Peyer's patch (tissue), 4 donors: ENCODE measurements around the gene BCAR1. TPM values are rescaled to one million over a fixed set of nuclear protein-coding genes. Genes with fewer than 3 reads are reported as not detected.

ENCODE experiments used
- DNase-seq, 3 donors: peaks; one replicate each; pipeline ENCODE4 v3.0.0-alpha.2; 2017 to 2019
- H3K27ac ChIP-seq, 4 donors: fragments of 200-600 bp; sonication (generic); one replicate each; pipeline ENCODE4 v1.5.1; 2016 to 2019
- H3K27me3 ChIP-seq, 2 donors: fragments of 200-600 bp; sonication (generic); one replicate each; pipeline ENCODE4 v1.5.1; 2019
- H3K36me3 ChIP-seq, 3 donors: fragments of 200-600 bp; sonication (generic); one replicate each; pipeline ENCODE4 v1.5.1; 2016 to 2019
- H3K4me1 ChIP-seq, 4 donors: fragments of 200-600 bp; sonication (generic); one replicate each; pipeline ENCODE4 v1.5.1; 2016 to 2019
- H3K4me3 ChIP-seq, 4 donors: fragments of 200-600 bp; sonication (generic); 1 replicate in 3 of 4; 2 replicates in 1 of 4; pipeline ENCODE4 v1.5.1; 2016 to 2019; ENCODE audit warnings: mild to moderate bottlenecking in 1 of 4
- H3K9me3 ChIP-seq, 4 donors: fragments of 200-600 bp; sonication (generic); one replicate each; pipeline ENCODE4 v1.5.1; 2016 to 2019; ENCODE audit warnings: mild to moderate bottlenecking in 1 of 4
- POLR2A ChIP-seq, 2 donors: fragments of 450-650 bp; IDR thresholded peaks; one replicate each; pipeline ENCODE4 v1.5.1; 2017; ENCODE audit warnings: antibody characterized with exemption in 2 of 2, mild to moderate bottlenecking in 2 of 2, moderate library complexity in 2 of 2
- total RNA-seq, 4 donors: library from RNA; depleted of rRNA; stranded (reverse); fragments of >200 nt; gene quantifications; one replicate each; pipeline ENCODE4 v1.1.0, GENCODE V29; 2016
- TF ChIP-seq, protein P1 (sequence below), 6 experiments: fragments of 450-650 bp in 4 of 6; fragments of 200-600 bp in 2 of 6; sonication (generic) in 1 of 6; IDR thresholded peaks; one replicate each; pipeline ENCODE4 v1.5.1; 2017 to 2019; ENCODE audit warnings: antibody characterized with exemption in 6 of 6, mild to moderate bottlenecking in 3 of 6, moderate library complexity in 1 of 6

Gene BCAR1
- total RNA-seq, 4 donors from 2014 or later: 77.6 to 251 (median 206) TPM

DNA sequence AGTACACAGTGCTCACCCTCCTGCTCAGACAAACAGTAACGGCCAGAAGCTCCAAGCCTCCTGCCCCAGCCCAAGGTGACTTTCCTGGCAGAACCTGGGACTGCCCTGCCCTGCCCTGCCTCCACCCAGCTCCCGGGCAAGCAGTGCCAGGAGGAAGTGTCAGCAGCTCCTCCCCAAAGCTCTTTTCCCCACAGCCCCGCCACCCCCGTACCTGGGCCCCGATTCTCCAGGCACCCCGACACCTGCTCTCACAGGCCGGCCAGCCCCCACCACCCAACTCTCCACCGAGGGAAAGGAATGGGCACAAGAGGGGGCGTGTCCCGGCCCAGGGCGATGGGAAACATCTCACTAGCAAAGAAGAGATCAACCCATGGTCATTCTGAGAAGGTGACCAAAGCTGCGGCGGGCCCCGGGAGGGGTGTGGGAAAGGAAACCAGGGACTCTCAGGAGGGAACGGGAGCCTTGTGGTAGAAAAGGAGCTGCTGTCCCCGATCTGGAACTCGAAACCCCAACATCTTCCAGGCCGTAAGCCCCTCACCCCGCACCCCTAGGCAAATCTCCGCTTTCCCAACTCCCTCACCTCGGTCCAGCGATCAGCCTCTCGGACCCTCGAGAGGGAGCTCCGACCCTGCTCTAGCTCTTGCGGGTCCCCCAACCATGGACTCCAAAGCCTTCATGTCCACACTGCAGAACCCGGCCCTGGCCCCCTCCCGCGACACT lies 1.2 kb downstream of the BCAR1 start:
- Histone ChIP-seq H3K27ac (peak overlapping the region; percentile 55 to 97 (median 94)), H3K36me3 (peaks cover 0 to 4% (median 0%) of the 10 kb centered on the region in 3 donors), H3K27me3 (no peaks in the 10 kb centered on the region), H3K4me1 (peaks cover 11 to 71% (median 12%) of the 10 kb centered on the region in 4 donors), H3K4me3 (peak overlapping the region; percentile 44 to 88 (median 70)), H3K9me3 (no peaks in the 10 kb centered on the region)
- peak; percentile 36 to 61 for TF ChIP-seq POLR2A (IDR thresholded peaks at IDR 0.05)
- TF ChIP-seq, protein P1, sequence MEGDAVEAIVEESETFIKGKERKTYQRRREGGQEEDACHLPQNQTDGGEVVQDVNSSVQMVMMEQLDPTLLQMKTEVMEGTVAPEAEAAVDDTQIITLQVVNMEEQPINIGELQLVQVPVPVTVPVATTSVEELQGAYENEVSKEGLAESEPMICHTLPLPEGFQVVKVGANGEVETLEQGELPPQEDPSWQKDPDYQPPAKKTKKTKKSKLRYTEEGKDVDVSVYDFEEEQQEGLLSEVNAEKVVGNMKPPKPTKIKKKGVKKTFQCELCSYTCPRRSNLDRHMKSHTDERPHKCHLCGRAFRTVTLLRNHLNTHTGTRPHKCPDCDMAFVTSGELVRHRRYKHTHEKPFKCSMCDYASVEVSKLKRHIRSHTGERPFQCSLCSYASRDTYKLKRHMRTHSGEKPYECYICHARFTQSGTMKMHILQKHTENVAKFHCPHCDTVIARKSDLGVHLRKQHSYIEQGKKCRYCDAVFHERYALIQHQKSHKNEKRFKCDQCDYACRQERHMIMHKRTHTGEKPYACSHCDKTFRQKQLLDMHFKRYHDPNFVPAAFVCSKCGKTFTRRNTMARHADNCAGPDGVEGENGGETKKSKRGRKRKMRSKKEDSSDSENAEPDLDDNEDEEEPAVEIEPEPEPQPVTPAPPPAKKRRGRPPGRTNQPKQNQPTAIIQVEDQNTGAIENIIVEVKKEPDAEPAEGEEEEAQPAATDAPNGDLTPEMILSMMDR (IDR thresholded peaks at IDR 0.05): no peak
- DNase-seq: peak in 2 of 3 donors; percentile 79 to 87

GRCh38 chr16:75249441-75249840 lies 2.0 kb downstream of the BCAR1 start:
- Histone ChIP-seq H3K27ac (peak overlapping the region in 3 of 4 donors; percentile 93 to 97 (median 96)), H3K4me3 (peak overlapping the region in 3 of 4 donors; percentile 62 to 88 (median 77)), H3K36me3 (peaks cover 0 to 4% (median 0%) of the 10 kb centered on the region in 3 donors), H3K4me1 (peaks cover 12 to 79% (median 13%) of the 10 kb centered on the region in 4 donors), H3K9me3 (no peaks in the 10 kb centered on the region), H3K27me3 (no peaks in the 10 kb centered on the region)
- TF ChIP-seq, protein P1 (IDR thresholded peaks at IDR 0.05): no peak
- TF ChIP-seq POLR2A (IDR thresholded peaks at IDR 0.05): no peak
- no peak for DNase-seq

GRCh38 chr16:75248536-75249380 lies 2.7 kb downstream of the BCAR1 start:
- no peak for DNase-seq
- Histone ChIP-seq H3K27ac (peak overlapping the region in 3 of 4 donors; percentile 93 to 97 (median 96)), H3K4me1 (peaks cover 12 to 86% (median 13%) of the 10 kb centered on the region in 4 donors), H3K36me3 (peaks cover 0 to 7% (median 0%) of the 10 kb centered on the region in 3 donors), H3K9me3 (no peaks in the 10 kb centered on the region), H3K27me3 (no peaks in the 10 kb centered on the region), H3K4me3 (peak overlapping the region in 2 of 4 donors; percentile 77 to 88)
- TF ChIP-seq, protein P1 (IDR thresholded peaks at IDR 0.05): no peak
- TF ChIP-seq POLR2A (IDR thresholded peaks at IDR 0.05): no peak

- no peak overlapping the region for H3K4me3 ChIP-seq
- no peak for DNase-seq
Measured at GRCh38 chr16:75248142-75248535, 3.3 kb downstream of the BCAR1 start.

GRCh38 chr16:75247249-75247648 lies 4.2 kb downstream of the BCAR1 start:
- Histone ChIP-seq H3K27me3 (no peaks in the 10 kb centered on the region), H3K4me1 (peaks cover 11 to 76% (median 12%) of the 10 kb centered on the region in 4 donors), H3K27ac (peak overlapping the region in 3 of 4 donors; percentile 91 to 96 (median 93)), H3K9me3 (no peaks in the 10 kb centered on the region), H3K36me3 (peaks cover 0 to 22% (median 0%) of the 10 kb centered on the region in 3 donors), H3K4me3 (no peak overlapping the region)
- no peak for DNase-seq
- TF ChIP-seq, protein P1 (IDR thresholded peaks at IDR 0.05): no peak
- TF ChIP-seq POLR2A (IDR thresholded peaks at IDR 0.05): no peak

More at GRCh38 chr16:75248142-75248535, 3.3 kb downstream of the BCAR1 start:
- Histone ChIP-seq H3K27ac (peak overlapping the region in 3 of 4 donors; percentile 91 to 96 (median 93)), H3K9me3 (no peaks in the 10 kb centered on the region), H3K4me1 (peaks cover 12 to 85% (median 13%) of the 10 kb centered on the region in 4 donors), H3K27me3 (no peaks in the 10 kb centered on the region), H3K36me3 (peaks cover 0 to 13% (median 0%) of the 10 kb centered on the region in 3 donors)
- TF ChIP-seq, protein P1 (IDR thresholded peaks at IDR 0.05): no peak
- TF ChIP-seq POLR2A (IDR thresholded peaks at IDR 0.05): no peak
